ENCODE results near the gene TMEM164.

Gene TMEM164

DNA sequence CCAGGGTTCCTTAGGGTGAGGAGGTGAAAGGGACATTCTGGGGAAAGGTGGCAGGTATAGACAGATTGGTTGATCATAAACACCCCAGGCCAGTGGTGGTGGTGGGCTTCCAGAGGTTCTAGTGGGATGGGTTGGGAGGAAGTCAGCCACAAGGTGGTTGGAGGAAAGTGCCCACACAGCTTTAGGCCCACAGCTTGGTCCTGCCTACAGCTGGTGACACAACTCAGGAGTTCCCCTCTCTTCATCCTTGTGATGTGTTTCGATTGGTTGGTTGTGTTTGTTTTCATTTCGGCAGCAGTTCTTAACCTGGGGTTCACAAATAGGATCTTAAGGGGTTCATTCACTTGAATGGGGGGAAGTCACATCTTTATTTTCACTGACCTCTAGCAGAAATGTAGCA is 157.0 kb downstream of the TMEM164 start:
- Histone ChIP-seq H3K27ac (ENCODE audit: insufficient read depth in 1 of 2, low read depth in 1 of 2, low read length in 2 of 2, poor library complexity in 1 of 2, severe bottlenecking in 2 of 2) (no peak overlapping the region), H3K9me3 (ENCODE audit: control extremely low read depth in 1 of 5, control insufficient read depth in 4 of 5, insufficient read depth in 2 of 5, low read depth in 1 of 5, low read length in 4 of 5) (no peaks in the 10 kb centered on the region), H3K4me3 (ENCODE audit: control insufficient read depth in 1 of 7, extremely low read depth in 1 of 7, insufficient read depth in 4 of 7, low read depth in 2 of 7, low read length in 6 of 7) (peak overlapping the region in 1 of 7 experiments; percentile 7), H3K27me3 (replicated peaks in 2 of 5; ENCODE audit: control insufficient read depth in 4 of 5, insufficient read depth in 5 of 5, low read length in 4 of 5) (no peaks in the 10 kb centered on the region), H3K36me3 (ENCODE audit: control insufficient read depth in 4 of 4, insufficient read depth in 4 of 4, low read length in 3 of 4) (no peaks in the 10 kb centered on the region), H3K4me1 (ENCODE audit: control extremely low read depth in 1 of 4, control insufficient read depth in 4 of 4, insufficient read depth in 4 of 4, low read length in 3 of 4) (peaks cover 0 to 2% (median 0%) of the 10 kb centered on the region in 4 experiments)
- no CpG with 5 or more reads among the region's 2 CpGs for WGBS (ENCODE audit: insufficient coverage)
- ChIA-PET POLR2A (no interaction called here), CTCF (interaction anchor here (1.1 to 14.8 kb wide), 7 partner anchors 10 to 252 kb away, joined by 3 to 366 read pairs (median 3); no protein-coding TSS in a partner anchor)
- DNase-seq: peak in 1 of 3 donors; percentile 14

- H3K4me1 ChIP-seq (ENCODE audit: control extremely low read depth in 1 of 4, control insufficient read depth in 4 of 4, insufficient read depth in 4 of 4, low read length in 3 of 4): no peaks in the 10 kb centered on the region
- H3K9me3 ChIP-seq (ENCODE audit: control extremely low read depth in 1 of 5, control insufficient read depth in 4 of 5, insufficient read depth in 2 of 5, low read depth in 1 of 5, low read length in 4 of 5): no peaks in the 10 kb centered on the region
- 67% methylated on average over 1 of the region's 1 CpG for WGBS (ENCODE audit: insufficient coverage)
- no peaks in the 10 kb centered on the region for H3K36me3 ChIP-seq (ENCODE audit: control insufficient read depth in 4 of 4, insufficient read depth in 4 of 4, low read length in 3 of 4)
- no peaks in the 10 kb centered on the region for H3K27me3 ChIP-seq (replicated peaks in 2 of 5; ENCODE audit: control insufficient read depth in 4 of 5, insufficient read depth in 5 of 5, low read length in 4 of 5)
- DNase-seq: no peak
- ChIA-PET POLR2A (no interaction called here), CTCF (interaction anchor here (1.0 to 14.8 kb wide), 7 partner anchors 9 to 251 kb away, joined by 3 to 366 read pairs (median 3); no protein-coding TSS in a partner anchor)
- no peak overlapping the region for H3K4me3 ChIP-seq (ENCODE audit: control insufficient read depth in 1 of 7, extremely low read depth in 1 of 7, insufficient read depth in 4 of 7, low read depth in 2 of 7, low read length in 6 of 7)
- H3K27ac ChIP-seq (ENCODE audit: insufficient read depth in 1 of 2, low read depth in 1 of 2, low read length in 2 of 2, poor library complexity in 1 of 2, severe bottlenecking in 2 of 2): no peak overlapping the region
Observed at GRCh38 chrX:110161361-110161686, 158.4 kb downstream of the TMEM164 start.

DNA sequence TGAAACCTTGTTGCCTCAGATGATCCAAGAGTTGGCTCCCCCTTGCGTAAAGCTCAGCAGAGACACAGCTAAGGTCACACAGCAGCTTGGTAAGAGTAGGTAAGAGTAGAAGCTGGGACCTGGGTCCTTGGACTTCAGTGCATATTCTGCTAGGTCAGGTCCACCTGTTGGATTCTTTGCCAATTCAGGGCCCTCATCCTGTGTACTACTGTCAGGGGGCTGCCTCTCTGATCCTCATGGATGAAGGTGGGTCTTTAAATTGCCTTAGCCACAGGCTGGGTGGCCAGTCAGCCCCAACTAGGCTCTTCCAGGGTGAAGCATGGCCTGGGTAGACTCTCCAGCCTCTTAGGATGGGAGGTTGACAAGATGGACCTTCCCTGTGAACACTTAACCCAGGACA is 159.2 kb downstream of the TMEM164 start:
- 73% methylated on average over 1 of the region's 1 CpG for WGBS (ENCODE audit: insufficient coverage)
- no peaks in the 10 kb centered on the region for H3K4me1 ChIP-seq (ENCODE audit: control extremely low read depth in 1 of 4, control insufficient read depth in 4 of 4, insufficient read depth in 4 of 4, low read length in 3 of 4)
- H3K9me3 ChIP-seq (ENCODE audit: control extremely low read depth in 1 of 5, control insufficient read depth in 4 of 5, insufficient read depth in 2 of 5, low read depth in 1 of 5, low read length in 4 of 5): no peaks in the 10 kb centered on the region
- no peaks in the 10 kb centered on the region for H3K27me3 ChIP-seq (replicated peaks in 2 of 5; ENCODE audit: control insufficient read depth in 4 of 5, insufficient read depth in 5 of 5, low read length in 4 of 5)
- H3K4me3 ChIP-seq (ENCODE audit: control insufficient read depth in 1 of 7, extremely low read depth in 1 of 7, insufficient read depth in 4 of 7, low read depth in 2 of 7, low read length in 6 of 7): no peak overlapping the region
- DNase-seq: no peak
- CTCF ChIA-PET: interaction anchor here (14.8 kb wide), 1 partner anchor 250 kb away, joined by 366 read pairs; no protein-coding TSS in a partner anchor
- H3K36me3 ChIP-seq (ENCODE audit: control insufficient read depth in 4 of 4, insufficient read depth in 4 of 4, low read length in 3 of 4): no peaks in the 10 kb centered on the region
- H3K27ac ChIP-seq (ENCODE audit: insufficient read depth in 1 of 2, low read depth in 1 of 2, low read length in 2 of 2, poor library complexity in 1 of 2, severe bottlenecking in 2 of 2): no peak overlapping the region
- POLR2A ChIA-PET: no interaction called here

GRCh38 chrX:110162867-110163266 is 160.0 kb downstream of the TMEM164 start:
- no peak overlapping the region for H3K27ac ChIP-seq (ENCODE audit: insufficient read depth in 1 of 2, low read depth in 1 of 2, low read length in 2 of 2, poor library complexity in 1 of 2, severe bottlenecking in 2 of 2)
- H3K27me3 ChIP-seq (replicated peaks in 2 of 5; ENCODE audit: control insufficient read depth in 4 of 5, insufficient read depth in 5 of 5, low read length in 4 of 5): no peaks in the 10 kb centered on the region
- DNase-seq: no peak
- H3K36me3 ChIP-seq (ENCODE audit: control insufficient read depth in 4 of 4, insufficient read depth in 4 of 4, low read length in 3 of 4): no peaks in the 10 kb centered on the region
- no peaks in the 10 kb centered on the region for H3K4me1 ChIP-seq (ENCODE audit: control extremely low read depth in 1 of 4, control insufficient read depth in 4 of 4, insufficient read depth in 4 of 4, low read length in 3 of 4)
- WGBS (ENCODE audit: insufficient coverage): 33% methylated on average over 1 of the region's 1 CpG
- no peaks in the 10 kb centered on the region for H3K9me3 ChIP-seq (ENCODE audit: control extremely low read depth in 1 of 5, control insufficient read depth in 4 of 5, insufficient read depth in 2 of 5, low read depth in 1 of 5, low read length in 4 of 5)
- ChIA-PET CTCF (interaction anchor here (14.8 kb wide), 1 partner anchor 249 kb away, joined by 366 read pairs; no protein-coding TSS in a partner anchor), POLR2A (no interaction called here)
- no peak overlapping the region for H3K4me3 ChIP-seq (ENCODE audit: control insufficient read depth in 1 of 7, extremely low read depth in 1 of 7, insufficient read depth in 4 of 7, low read depth in 2 of 7, low read length in 6 of 7)

DNA sequence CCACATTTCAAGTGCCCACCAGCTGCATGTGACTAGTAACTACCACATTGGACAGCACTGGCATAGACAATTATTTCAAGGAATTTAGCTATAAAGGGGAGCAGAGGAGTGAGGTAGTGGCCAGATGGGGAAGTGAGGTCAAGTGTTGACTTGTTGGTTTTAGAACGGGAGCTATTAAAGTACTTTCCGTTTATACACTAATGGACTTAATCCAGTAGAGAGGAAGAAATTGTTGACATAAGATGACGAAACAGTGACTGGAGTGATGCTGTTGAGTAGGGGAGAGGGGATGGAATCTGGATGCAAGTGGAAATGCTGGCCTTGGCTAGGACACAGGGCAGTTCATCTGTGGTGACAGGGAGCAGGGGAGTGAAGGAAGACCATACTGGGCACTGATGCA is 160.6 kb downstream of the TMEM164 start:
- H3K27ac ChIP-seq (ENCODE audit: insufficient read depth in 1 of 2, low read depth in 1 of 2, low read length in 2 of 2, poor library complexity in 1 of 2, severe bottlenecking in 2 of 2): no peak overlapping the region
- H3K4me1 ChIP-seq (ENCODE audit: control extremely low read depth in 1 of 4, control insufficient read depth in 4 of 4, insufficient read depth in 4 of 4, low read length in 3 of 4): no peaks in the 10 kb centered on the region
- H3K27me3 ChIP-seq (replicated peaks in 2 of 5; ENCODE audit: control insufficient read depth in 4 of 5, insufficient read depth in 5 of 5, low read length in 4 of 5): no peaks in the 10 kb centered on the region
- DNase-seq: no peak
- H3K9me3 ChIP-seq (ENCODE audit: control extremely low read depth in 1 of 5, control insufficient read depth in 4 of 5, insufficient read depth in 2 of 5, low read depth in 1 of 5, low read length in 4 of 5): no peaks in the 10 kb centered on the region
- no peaks in the 10 kb centered on the region for H3K36me3 ChIP-seq (ENCODE audit: control insufficient read depth in 4 of 4, insufficient read depth in 4 of 4, low read length in 3 of 4)
- POLR2A ChIA-PET: no interaction called here
- CTCF ChIA-PET: interaction anchor here (1.3 to 14.8 kb wide), 3 partner anchors 12 to 249 kb away, joined by 3 to 366 read pairs (median 4); no protein-coding TSS in a partner anchor
- H3K4me3 ChIP-seq (ENCODE audit: control insufficient read depth in 1 of 7, extremely low read depth in 1 of 7, insufficient read depth in 4 of 7, low read depth in 2 of 7, low read length in 6 of 7): no peak overlapping the region
- WGBS (ENCODE audit: insufficient coverage): 79% methylated on average over 3 of the region's 3 CpGs

DNA sequence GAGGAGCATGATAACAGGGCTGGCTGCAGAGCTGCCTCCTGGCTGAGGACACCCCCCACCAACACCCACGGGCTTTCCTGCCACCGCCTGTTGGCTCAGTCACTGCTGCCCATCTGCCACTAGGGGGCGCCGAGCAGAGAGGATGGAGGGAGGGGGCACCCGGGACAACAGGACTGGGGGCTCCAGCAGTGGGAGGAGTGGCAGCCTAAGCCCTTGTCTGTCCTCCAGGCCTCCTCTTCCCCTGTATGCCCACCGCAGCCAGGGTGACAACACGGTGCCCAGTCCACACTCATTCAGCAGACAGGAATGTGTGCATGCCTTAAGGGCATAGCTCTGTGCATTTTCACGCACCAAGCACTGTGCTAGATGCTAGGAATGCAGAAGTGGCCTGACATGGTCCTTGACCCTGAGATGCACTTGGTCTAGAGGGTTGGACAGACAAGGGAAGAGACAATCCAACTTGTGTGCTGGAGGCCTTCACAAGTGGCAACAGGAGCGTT is 165.1 kb downstream of the TMEM164 start:
- Histone ChIP-seq H3K36me3 (ENCODE audit: control insufficient read depth in 4 of 4, insufficient read depth in 4 of 4, low read length in 3 of 4) (peaks cover 0 to 11% (median 5%) of the 10 kb centered on the region in 4 experiments), H3K27ac (ENCODE audit: insufficient read depth in 1 of 2, low read depth in 1 of 2, low read length in 2 of 2, poor library complexity in 1 of 2, severe bottlenecking in 2 of 2) (no peak overlapping the region), H3K27me3 (replicated peaks in 2 of 5; ENCODE audit: control insufficient read depth in 4 of 5, insufficient read depth in 5 of 5, low read length in 4 of 5) (no peaks in the 10 kb centered on the region), H3K4me3 (ENCODE audit: control insufficient read depth in 1 of 7, extremely low read depth in 1 of 7, insufficient read depth in 4 of 7, low read depth in 2 of 7, low read length in 6 of 7) (no peak overlapping the region), H3K9me3 (ENCODE audit: control extremely low read depth in 1 of 5, control insufficient read depth in 4 of 5, insufficient read depth in 2 of 5, low read depth in 1 of 5, low read length in 4 of 5) (no peaks in the 10 kb centered on the region), H3K4me1 (ENCODE audit: control extremely low read depth in 1 of 4, control insufficient read depth in 4 of 4, insufficient read depth in 4 of 4, low read length in 3 of 4) (no peaks in the 10 kb centered on the region)
- POLR2A ChIA-PET: no interaction called here
- 34% methylated on average over 5 of the region's 9 CpGs for WGBS (ENCODE audit: insufficient coverage)
- CTCF ChIA-PET: interaction anchor here (0.8 to 14.8 kb wide), 3 partner anchors 22 to 244 kb away, joined by 3 to 366 read pairs (median 3); no protein-coding TSS in a partner anchor
- peak in 2 of 3 donors; percentile 32 to 45 for DNase-seq

GRCh38 chrX:110168585-110168984 is 165.7 kb downstream of the TMEM164 start:
- H3K4me1 ChIP-seq (ENCODE audit: control extremely low read depth in 1 of 4, control insufficient read depth in 4 of 4, insufficient read depth in 4 of 4, low read length in 3 of 4): no peaks in the 10 kb centered on the region
- H3K27me3 ChIP-seq (replicated peaks in 2 of 5; ENCODE audit: control insufficient read depth in 4 of 5, insufficient read depth in 5 of 5, low read length in 4 of 5): no peaks in the 10 kb centered on the region
- WGBS (ENCODE audit: insufficient coverage): 84% methylated on average over 3 of the region's 4 CpGs
- H3K36me3 ChIP-seq (ENCODE audit: control insufficient read depth in 4 of 4, insufficient read depth in 4 of 4, low read length in 3 of 4): peaks cover 0 to 11% (median 6%) of the 10 kb centered on the region in 4 experiments
- DNase-seq: no peak
- H3K27ac ChIP-seq (ENCODE audit: insufficient read depth in 1 of 2, low read depth in 1 of 2, low read length in 2 of 2, poor library complexity in 1 of 2, severe bottlenecking in 2 of 2): no peak overlapping the region
- POLR2A ChIA-PET: no interaction called here
- CTCF ChIA-PET: interaction anchor here (0.5 to 14.8 kb wide), 3 partner anchors 23 to 368 kb away, joined by 3 to 366 read pairs (median 3); no protein-coding TSS in a partner anchor
- H3K9me3 ChIP-seq (ENCODE audit: control extremely low read depth in 1 of 5, control insufficient read depth in 4 of 5, insufficient read depth in 2 of 5, low read depth in 1 of 5, low read length in 4 of 5): no peaks in the 10 kb centered on the region
- H3K4me3 ChIP-seq (ENCODE audit: control insufficient read depth in 1 of 7, extremely low read depth in 1 of 7, insufficient read depth in 4 of 7, low read depth in 2 of 7, low read length in 6 of 7): no peak overlapping the region
